ENCODE results near the gene NLGN4X.

The NLGN4X gene

GRCh38 chrX:5867778-5868177 is 360.9 kb downstream of the NLGN4X start:
- no peak for DNase-seq (ENCODE audit: low spot score)

GRCh38 chrX:5857232-5857631 is 371.4 kb downstream of the NLGN4X start:
- DNase-seq (ENCODE audit: low spot score), result no peak

- DNase-seq (ENCODE audit: low spot score), result no peak
Observed at GRCh38 chrX:5852941-5853340, 375.7 kb downstream of the NLGN4X start.

GRCh38 chrX:5842601-5843000 is 386.1 kb downstream of the NLGN4X start:
- no peak for DNase-seq (ENCODE audit: low spot score)

All from HuH-7.5 (cell line).